Fibroblast of the aortic adventitia (primary cell): ENCODE measurements around the gene SPTLC1. TPM values are rescaled to one million over a fixed set of nuclear protein-coding genes. Genes with fewer than 3 reads are reported as not detected.

Experiments used
- DNase-seq: peaks from one replicate; pipeline ENCODE4 v3.0.0-alpha.2; 2010; ENCODE audit warnings: low read depth
- H3K4me3 ChIP-seq: 2 replicates; pipeline ENCODE4 v1.5.1; 2011; ENCODE audit warnings: low read depth, mild to moderate bottlenecking, control low read depth, low read length, moderate library complexity
- total RNA-seq: library from RNA; depleted of rRNA; stranded (reverse); fragments of >200 nt; gene quantifications from 2 replicates; pipeline ENCODE4 v1.2.3, GENCODE V29; 2012; ENCODE audit warnings: low replicate concordance
- TF ChIP-seq, protein P1 (sequence below): IDR thresholded peaks from 2 replicates; pipeline ENCODE4 v1.5.1; 2011; ENCODE audit warnings: mild to moderate bottlenecking, low read length, control low read depth, inconsistent platforms; ENCODE audit not compliant: insufficient read depth

Gene SPTLC1
- total RNA-seq, 1 donor, result 119 TPM

GRCh38 chr9:92042260-92042659 lies 73.0 kb downstream of the SPTLC1 start:
- no peak overlapping the region for H3K4me3 ChIP-seq
- TF ChIP-seq, protein P1, sequence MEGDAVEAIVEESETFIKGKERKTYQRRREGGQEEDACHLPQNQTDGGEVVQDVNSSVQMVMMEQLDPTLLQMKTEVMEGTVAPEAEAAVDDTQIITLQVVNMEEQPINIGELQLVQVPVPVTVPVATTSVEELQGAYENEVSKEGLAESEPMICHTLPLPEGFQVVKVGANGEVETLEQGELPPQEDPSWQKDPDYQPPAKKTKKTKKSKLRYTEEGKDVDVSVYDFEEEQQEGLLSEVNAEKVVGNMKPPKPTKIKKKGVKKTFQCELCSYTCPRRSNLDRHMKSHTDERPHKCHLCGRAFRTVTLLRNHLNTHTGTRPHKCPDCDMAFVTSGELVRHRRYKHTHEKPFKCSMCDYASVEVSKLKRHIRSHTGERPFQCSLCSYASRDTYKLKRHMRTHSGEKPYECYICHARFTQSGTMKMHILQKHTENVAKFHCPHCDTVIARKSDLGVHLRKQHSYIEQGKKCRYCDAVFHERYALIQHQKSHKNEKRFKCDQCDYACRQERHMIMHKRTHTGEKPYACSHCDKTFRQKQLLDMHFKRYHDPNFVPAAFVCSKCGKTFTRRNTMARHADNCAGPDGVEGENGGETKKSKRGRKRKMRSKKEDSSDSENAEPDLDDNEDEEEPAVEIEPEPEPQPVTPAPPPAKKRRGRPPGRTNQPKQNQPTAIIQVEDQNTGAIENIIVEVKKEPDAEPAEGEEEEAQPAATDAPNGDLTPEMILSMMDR, result no peak
- DNase-seq, result no peak

GRCh38 chr9:92036756-92037155 lies 78.5 kb downstream of the SPTLC1 start:
- no peak for DNase-seq

GRCh38 chr9:92036411-92036746 lies 78.8 kb downstream of the SPTLC1 start:
- H3K4me3 ChIP-seq, result no peak overlapping the region
- TF ChIP-seq, protein P1, result no peak
- no peak for DNase-seq

More at GRCh38 chr9:92036756-92037155, 78.5 kb downstream of the SPTLC1 start:
- H3K4me3 ChIP-seq, result no peak overlapping the region
- TF ChIP-seq, protein P1, result no peak

DNA sequence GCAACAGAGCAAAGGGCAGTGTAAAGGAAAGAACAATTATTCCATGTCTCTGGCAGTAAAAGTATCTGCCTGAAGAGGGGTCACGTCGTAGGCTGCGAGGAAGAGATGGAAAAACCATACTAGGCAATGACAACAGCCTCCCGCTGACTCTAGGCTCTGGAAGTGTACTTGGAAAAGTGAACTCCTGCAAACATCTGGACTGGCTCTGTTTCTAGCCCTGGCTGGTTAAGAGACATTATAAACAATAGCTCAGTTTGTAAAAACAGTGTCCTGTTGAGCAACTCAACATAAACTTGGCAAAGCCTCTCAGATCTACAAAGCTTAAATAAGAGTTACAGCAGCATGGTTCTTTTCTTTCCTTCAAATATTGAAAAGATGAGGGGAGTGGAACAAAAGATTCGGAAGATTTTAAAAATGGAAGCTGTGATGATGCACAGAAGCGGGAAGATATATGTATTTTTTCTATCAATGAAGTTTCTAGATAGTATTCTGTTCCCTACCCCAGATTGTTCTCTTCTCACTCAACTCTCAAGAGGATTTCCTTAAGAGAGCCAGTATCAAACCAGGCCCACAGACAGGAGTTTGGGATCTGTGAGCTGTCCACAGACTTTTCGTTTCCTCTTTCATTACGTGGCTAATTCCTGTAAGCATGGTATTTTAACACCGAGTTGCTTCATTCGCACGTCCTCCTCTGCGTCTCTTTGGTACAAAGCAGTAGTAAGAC lies 79.4 kb downstream of the SPTLC1 start:
- DNase-seq, result peak; percentile 91
- TF ChIP-seq, protein P1, result no peak
- no peak overlapping the region for H3K4me3 ChIP-seq

DNA sequence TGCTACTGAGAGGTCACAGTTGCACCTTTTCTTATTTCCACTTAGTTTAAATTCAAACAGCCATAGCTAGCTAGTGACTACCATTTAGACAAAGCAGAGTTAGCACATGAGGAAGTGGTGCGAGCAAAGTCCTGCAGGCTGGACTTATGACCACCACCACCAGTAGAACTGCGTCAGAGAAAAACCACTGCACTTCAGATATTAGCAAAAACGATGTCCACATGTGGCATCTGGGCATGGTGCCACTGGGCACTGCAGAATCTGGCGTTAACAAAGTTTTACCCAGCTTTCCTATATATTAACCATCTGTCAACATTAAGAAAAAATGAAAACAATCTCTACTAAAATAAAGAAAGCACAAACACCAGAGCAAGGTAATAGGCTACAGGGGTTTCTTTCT lies 80.1 kb downstream of the SPTLC1 start:
- no peak for DNase-seq
- TF ChIP-seq, protein P1, result no peak
- no peak overlapping the region for H3K4me3 ChIP-seq

DNA sequence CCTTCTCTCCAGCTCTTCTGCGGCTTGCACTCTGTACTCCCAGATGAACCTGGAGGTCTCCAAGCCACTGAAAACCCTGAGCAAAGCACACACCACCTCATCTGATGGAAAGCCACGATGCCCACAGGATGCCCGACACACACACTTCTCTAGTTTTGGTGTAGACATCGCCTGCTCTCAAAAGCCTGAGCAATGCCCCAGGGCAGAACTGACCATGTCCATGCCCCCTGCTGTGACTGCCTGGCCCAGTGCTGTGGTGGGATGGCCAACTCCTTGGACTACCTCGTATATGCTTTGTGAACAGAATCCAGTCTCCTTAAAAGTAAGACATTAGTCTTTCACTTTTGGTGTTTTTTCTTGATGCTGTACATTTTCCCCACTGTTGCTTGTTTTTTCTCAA lies 81.2 kb downstream of the SPTLC1 start:
- TF ChIP-seq, protein P1, result no peak
- H3K4me3 ChIP-seq, result no peak overlapping the region
- no peak for DNase-seq

DNA sequence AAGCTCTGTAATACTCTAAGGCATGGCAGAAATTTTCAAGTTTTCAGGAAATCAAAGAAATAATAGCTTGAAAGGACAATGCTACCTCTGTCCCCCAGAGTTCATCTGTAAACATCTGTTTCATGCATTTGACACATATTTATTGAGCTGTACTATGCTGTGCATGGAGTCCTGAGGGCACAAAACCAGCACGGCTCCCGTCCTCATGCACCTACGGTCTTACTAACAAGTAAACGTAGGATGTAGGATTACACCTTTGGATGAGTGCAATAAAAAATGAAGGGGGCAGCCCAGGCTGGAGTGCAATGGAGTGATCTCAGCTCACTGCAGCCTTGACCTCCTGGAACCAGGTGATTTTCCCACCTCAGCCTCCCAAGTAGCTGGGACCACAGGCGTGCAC lies 81.9 kb downstream of the SPTLC1 start:
- no peak overlapping the region for H3K4me3 ChIP-seq
- no peak for DNase-seq
- TF ChIP-seq, protein P1, result no peak
